Stimulated activated naive B cell treated with anti-CD40 and anti-IgM and Interleukin-4, amounts not matched to agents 10 μg/mL and 1 μg/mL and 100 μg/mL, for 72 hours (primary cell): ENCODE results near the gene ZNF792.
A peak's percentile ranks its signal among the peaks of the same experiment; 100 is the strongest.
"Not testable (repeated sequence)": the region's sequence is repeated elsewhere in the genome, so short reads cannot be mapped to it uniquely, and the experiment has no call there.

Source experiments
- ATAC-seq, 2 donors: fragments of 150-1000 bp; cut with Tn5 transposase; replicated peaks; 2 replicates each; pipeline ENCODE4 v1.10.0; 2021; ENCODE audit warnings: moderate library complexity in 1 of 2
- DNase-seq: peaks from one replicate; pipeline ENCODE4 v3.0.0; 2021
- H3K27ac Mint-ChIP-seq: one replicate; pipeline ENCODE4 v1.8.0; 2022; ENCODE audit warnings: mild to moderate bottlenecking, mixed read lengths
- H3K27me3 Mint-ChIP-seq, 2 donors: one replicate each; pipeline ENCODE4 v1.8.0; 2022; ENCODE audit warnings: mixed read lengths in 2 of 2
- H3K36me3 Mint-ChIP-seq, 2 donors: one replicate each; pipeline ENCODE4 v1.8.0; 2022; ENCODE audit warnings: mixed read lengths in 2 of 2, mild to moderate bottlenecking in 1 of 2
- H3K4me1 Mint-ChIP-seq, 2 donors: one replicate each; pipeline ENCODE4 v1.8.0; 2022; ENCODE audit warnings: mixed read lengths in 2 of 2, mild to moderate bottlenecking in 1 of 2
- H3K4me3 Mint-ChIP-seq, 2 donors: one replicate each; pipeline ENCODE4 v1.8.0; 2022; ENCODE audit warnings: mild to moderate bottlenecking in 2 of 2, mixed read lengths in 2 of 2, moderate library complexity in 1 of 2
- H3K9me3 Mint-ChIP-seq, 2 donors: one replicate each; pipeline ENCODE4 v1.8.0; 2022; ENCODE audit warnings: mixed read lengths in 2 of 2, mild to moderate bottlenecking in 1 of 2

The ZNF792 gene

GRCh38 chr19:34970185-34970780, 6.3 kb upstream of the ZNF792 start:
- H3K27me3 Mint-ChIP-seq, H3K4me3 Mint-ChIP-seq, DNase-seq, ATAC-seq, H3K27ac Mint-ChIP-seq, H3K36me3 Mint-ChIP-seq: not testable (repeated sequence)
- H3K4me1 Mint-ChIP-seq = peaks cover 19 to 24% of the 10 kb centered on the region in 2 donors
- H3K9me3 Mint-ChIP-seq = peaks cover 11 to 13% of the 10 kb centered on the region in 2 donors

- Mint-ChIP-seq H3K27me3 (peaks cover 0 to 5% of the 10 kb centered on the region in 2 donors), H3K36me3 (peaks cover 2 to 4% of the 10 kb centered on the region in 2 donors), H3K9me3 (peaks cover 11 to 13% of the 10 kb centered on the region in 2 donors), H3K27ac (no peak overlapping the region), H3K4me3 (no peak overlapping the region), H3K4me1 (peaks cover 14 to 19% of the 10 kb centered on the region in 2 donors)
- DNase-seq = no peak
- ATAC-seq = no peak
Measured at GRCh38 chr19:34969721-34970120, 5.7 kb upstream of the ZNF792 start.

- Mint-ChIP-seq H3K4me3 (no peak overlapping the region), H3K36me3 (peaks cover 7 to 10% of the 10 kb centered on the region in 2 donors), H3K4me1 (peaks cover 8 to 9% of the 10 kb centered on the region in 2 donors), H3K27me3 (peaks cover 0 to 5% of the 10 kb centered on the region in 2 donors), H3K9me3 (peaks cover 11 to 13% of the 10 kb centered on the region in 2 donors), H3K27ac (no peak overlapping the region)
- ATAC-seq = no peak
- DNase-seq = no peak
Measured at GRCh38 chr19:34967551-34967950, 3.5 kb upstream of the ZNF792 start.

DNA sequence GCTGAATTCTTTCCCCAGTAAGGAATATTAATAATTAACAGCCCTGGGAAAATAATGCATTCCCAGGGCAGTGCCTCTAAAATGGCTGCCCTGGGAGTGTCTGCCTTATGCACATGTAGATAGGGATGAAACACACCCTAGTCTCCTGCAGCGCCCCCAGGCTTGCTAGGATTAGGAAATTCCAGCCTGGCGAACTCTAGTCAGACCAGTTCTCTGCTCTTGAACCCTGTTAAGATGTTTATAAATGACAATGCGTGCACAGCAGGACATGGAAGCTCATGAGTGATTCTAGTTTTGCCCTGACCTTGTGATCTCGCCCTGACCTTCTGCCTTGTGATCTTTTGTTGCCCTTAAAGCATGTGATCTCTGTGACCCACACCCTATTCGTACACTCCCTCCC, 1.5 kb upstream of the ZNF792 start:
- DNase-seq, H3K27ac Mint-ChIP-seq, ATAC-seq, H3K27me3 Mint-ChIP-seq: not testable (repeated sequence)
- Mint-ChIP-seq H3K9me3 (peaks cover 12 to 15% of the 10 kb centered on the region in 2 donors), H3K36me3 (peaks cover 20 to 27% of the 10 kb centered on the region in 2 donors), H3K4me3 (peak overlapping the region in 1 of 2 donors; percentile 29), H3K4me1 (peaks cover 22 to 25% of the 10 kb centered on the region in 2 donors)

DNA sequence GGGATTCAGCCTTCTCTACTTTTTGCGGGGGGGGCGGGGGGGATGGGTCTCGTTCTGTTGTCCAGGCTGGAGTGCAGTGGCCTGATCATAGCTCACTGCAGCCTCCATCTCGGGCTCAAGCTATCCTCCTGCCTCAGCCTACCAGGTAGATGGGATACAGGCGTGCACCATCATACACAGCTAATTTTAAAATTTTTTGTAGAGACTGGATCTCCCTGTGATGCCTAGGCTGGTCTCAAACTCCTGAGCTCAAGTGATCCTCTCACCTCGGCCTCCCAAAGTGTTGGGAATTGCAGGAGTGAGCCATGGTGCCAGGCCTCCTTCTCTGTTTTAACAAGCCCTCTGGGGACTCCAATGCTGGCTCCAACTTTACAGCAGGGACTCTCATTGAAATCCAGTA, 569 bp upstream of the ZNF792 start:
- peaks cover 0 to 5% of the 10 kb centered on the region in 2 donors for H3K27me3 Mint-ChIP-seq
- H3K36me3 Mint-ChIP-seq = peaks cover 29 to 33% of the 10 kb centered on the region in 2 donors
- ATAC-seq = no peak
- peaks cover 21 to 22% of the 10 kb centered on the region in 2 donors for H3K9me3 Mint-ChIP-seq
- peaks cover 25% of the 10 kb centered on the region in 2 donors for H3K4me1 Mint-ChIP-seq
- DNase-seq = no peak
- peak overlapping the region in 1 of 2 donors; percentile 96 for H3K4me3 Mint-ChIP-seq
- H3K27ac Mint-ChIP-seq = no peak overlapping the region

GRCh38 chr19:34962687-34963572, 1.1 kb downstream of the ZNF792 start:
- peaks cover 25% of the 10 kb centered on the region in 2 donors for H3K4me1 Mint-ChIP-seq
- H3K36me3 Mint-ChIP-seq = peaks cover 43 to 49% of the 10 kb centered on the region in 2 donors
- H3K27me3 Mint-ChIP-seq = peaks cover 0 to 2% of the 10 kb centered on the region in 2 donors
- peak in 1 of 2 donors; percentile 18 for ATAC-seq
- H3K4me3 Mint-ChIP-seq = peak overlapping the region; percentile 89 to 96
- H3K9me3 Mint-ChIP-seq = peaks cover 21 to 27% of the 10 kb centered on the region in 2 donors
- H3K27ac Mint-ChIP-seq = peak overlapping the region; percentile 76
- no peak for DNase-seq

DNA sequence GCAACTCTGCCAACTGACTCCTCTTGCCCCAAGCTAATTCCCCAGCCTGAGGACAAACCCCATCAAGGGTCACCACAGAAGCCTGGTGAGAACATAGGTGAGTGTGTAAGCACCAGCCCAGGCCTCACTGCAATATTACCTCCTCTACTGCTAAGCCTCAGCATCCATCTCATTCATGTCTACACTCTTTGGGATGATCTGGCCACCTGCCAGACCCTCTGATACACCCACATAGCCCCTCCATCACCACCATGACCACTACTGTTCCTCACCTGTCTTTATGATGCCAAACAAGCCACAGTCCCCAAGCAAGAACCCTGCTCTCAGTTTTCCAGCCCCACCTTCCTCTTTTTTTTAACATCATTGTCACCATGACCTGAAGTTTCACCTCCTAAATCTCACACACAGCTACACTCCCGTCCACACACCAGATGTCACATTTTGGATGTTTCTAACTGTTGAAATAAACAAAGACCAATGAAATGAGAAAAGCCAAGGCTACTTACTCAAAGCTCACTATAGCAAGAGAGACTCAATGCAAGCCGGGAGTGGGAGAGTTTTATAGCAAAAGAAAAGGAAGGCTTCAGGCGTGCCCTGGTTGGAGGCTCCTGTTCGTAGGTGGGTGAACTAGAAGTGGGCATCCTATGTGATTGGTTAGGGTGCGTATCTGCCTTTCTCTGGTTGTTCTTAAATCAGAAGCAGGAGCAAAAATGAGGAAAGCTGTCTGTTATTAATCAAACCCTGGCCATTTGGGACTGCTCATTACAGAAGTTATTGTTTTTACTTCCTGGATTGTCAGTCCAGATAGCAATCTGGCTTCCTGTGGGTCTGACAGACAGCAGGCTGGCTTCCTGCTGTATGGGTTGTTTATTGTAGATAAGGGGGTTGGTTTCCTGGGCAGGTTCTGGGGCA, 2.0 kb downstream of the ZNF792 start:
- peak overlapping the region; percentile 89 to 96 for H3K4me3 Mint-ChIP-seq
- H3K4me1 Mint-ChIP-seq = peaks cover 25% of the 10 kb centered on the region in 2 donors
- DNase-seq (no peak), ATAC-seq (no peak)
- no peaks in the 10 kb centered on the region for H3K27me3 Mint-ChIP-seq
- peaks cover 50 to 53% of the 10 kb centered on the region in 2 donors for H3K36me3 Mint-ChIP-seq
- peak overlapping the region; percentile 60 for H3K27ac Mint-ChIP-seq
- H3K9me3 Mint-ChIP-seq = peaks cover 17 to 28% of the 10 kb centered on the region in 2 donors

DNA sequence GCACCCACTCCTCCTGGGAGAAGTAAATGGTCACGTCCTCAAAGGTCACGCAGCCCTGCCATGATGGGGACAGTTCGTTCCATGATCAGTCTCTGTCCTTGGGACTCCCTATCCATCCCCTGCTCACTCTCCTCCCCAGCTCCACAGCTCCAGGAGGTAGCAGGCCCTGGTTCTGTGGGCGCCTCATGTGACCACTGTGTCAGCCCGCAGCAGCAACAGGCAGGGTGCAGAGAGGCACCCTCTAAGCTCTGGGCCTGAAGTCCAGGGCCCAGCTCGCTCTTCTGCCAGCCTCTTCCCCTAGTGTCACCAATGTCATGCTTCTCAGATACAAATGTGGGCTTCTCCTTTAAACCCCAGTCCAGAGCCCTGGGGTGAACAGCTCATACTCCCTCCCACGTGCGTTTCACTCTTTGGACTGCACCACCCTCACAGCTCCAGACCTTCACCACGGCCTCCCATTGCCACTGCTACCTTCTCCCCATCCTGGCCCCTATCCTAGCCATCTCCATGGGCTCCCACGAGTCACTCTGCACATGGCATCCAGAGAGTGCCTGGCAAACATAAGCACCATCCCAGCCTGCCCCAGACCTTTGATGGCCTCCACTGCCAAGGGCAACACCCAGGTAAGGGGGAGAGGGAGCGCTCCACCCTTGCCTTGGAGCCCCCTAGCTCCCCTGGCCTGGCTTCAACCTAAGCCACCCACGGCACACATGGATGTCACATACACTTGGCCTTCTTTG, 2.9 kb downstream of the ZNF792 start:
- DNase-seq = no peak
- no peak for ATAC-seq
- peaks cover 16 to 34% of the 10 kb centered on the region in 2 donors for H3K9me3 Mint-ChIP-seq
- H3K36me3 Mint-ChIP-seq = peaks cover 52 to 62% of the 10 kb centered on the region in 2 donors
- peaks cover 25% of the 10 kb centered on the region in 2 donors for H3K4me1 Mint-ChIP-seq
- H3K27me3 Mint-ChIP-seq = no peaks in the 10 kb centered on the region
- H3K27ac Mint-ChIP-seq = peak overlapping the region; percentile 16
- no peak overlapping the region for H3K4me3 Mint-ChIP-seq

GRCh38 chr19:34960103-34960805, 3.8 kb downstream of the ZNF792 start:
- Mint-ChIP-seq H3K27me3 (no peaks in the 10 kb centered on the region), H3K27ac (no peak overlapping the region), H3K4me3 (no peak overlapping the region), H3K9me3 (peaks cover 15 to 35% of the 10 kb centered on the region in 2 donors), H3K36me3 (peaks cover 56 to 70% of the 10 kb centered on the region in 2 donors), H3K4me1 (peaks cover 25% of the 10 kb centered on the region in 2 donors)
- DNase-seq (no peak), ATAC-seq (no peak)

DNA sequence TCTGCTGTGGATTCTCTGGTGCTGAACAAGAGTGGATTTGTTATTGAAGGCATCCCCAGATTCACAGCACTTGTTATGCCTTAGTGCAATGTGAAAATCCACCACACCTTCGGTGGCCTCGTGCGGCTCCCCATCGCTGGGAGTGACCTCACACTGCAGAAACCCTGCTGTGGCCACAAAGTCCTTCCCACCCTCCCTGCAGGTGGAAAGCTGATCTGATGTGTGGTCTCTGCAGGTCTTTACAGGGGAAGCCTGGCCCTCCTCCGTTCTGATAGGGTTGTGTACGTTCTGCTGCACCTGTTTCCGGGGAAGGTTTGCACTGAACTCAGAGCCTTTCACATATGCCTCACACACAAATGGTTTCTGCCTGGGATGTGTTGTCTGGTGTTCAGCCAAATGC, 5.0 kb downstream of the ZNF792 start:
- ATAC-seq (no peak), DNase-seq (no peak)
- Mint-ChIP-seq H3K36me3 (peaks cover 62 to 80% of the 10 kb centered on the region in 2 donors), H3K4me1 (peaks cover 25% of the 10 kb centered on the region in 2 donors), H3K27ac (no peak overlapping the region), H3K4me3 (no peak overlapping the region), H3K27me3 (no peaks in the 10 kb centered on the region), H3K9me3 (peaks cover 20 to 38% of the 10 kb centered on the region in 2 donors)

GRCh38 chr19:34957830-34958751, 5.9 kb downstream of the ZNF792 start:
- peaks cover 67 to 87% of the 10 kb centered on the region in 2 donors for H3K36me3 Mint-ChIP-seq
- H3K27me3 Mint-ChIP-seq = no peaks in the 10 kb centered on the region
- H3K27ac Mint-ChIP-seq = no peak overlapping the region
- H3K4me3 Mint-ChIP-seq = no peak overlapping the region
- peaks cover 22 to 23% of the 10 kb centered on the region in 2 donors for H3K4me1 Mint-ChIP-seq
- ATAC-seq = no peak
- no peak for DNase-seq
- peaks cover 26 to 40% of the 10 kb centered on the region in 2 donors for H3K9me3 Mint-ChIP-seq

- H3K27me3 Mint-ChIP-seq = no peaks in the 10 kb centered on the region
- H3K36me3 Mint-ChIP-seq = peaks cover 47 to 76% of the 10 kb centered on the region in 2 donors
- ATAC-seq = no peak
- H3K27ac Mint-ChIP-seq = no peak overlapping the region
- DNase-seq = no peak
- H3K9me3 Mint-ChIP-seq = peaks cover 29 to 34% of the 10 kb centered on the region in 2 donors
- no peak overlapping the region for H3K4me3 Mint-ChIP-seq
- H3K4me1 Mint-ChIP-seq = no peaks in the 10 kb centered on the region
Measured at GRCh38 chr19:34953092-34953491, 10.9 kb downstream of the ZNF792 start.
